Kidney (tissue), 14 donors: ENCODE results near the gene OSBPL9. TPM values are rescaled to one million over a fixed set of nuclear protein-coding genes. Genes with fewer than 3 reads are reported as not detected.

Source experiments
- DNase-seq, 5 donors: peaks; one replicate each; pipeline ENCODE4 v3.0.0-alpha.2; 2013 to 2020
- FAIRE-seq: peaks from 2 replicates; lab custom pipeline; 2012; peaks lifted over from hg19 to GRCh38; lab: Jason Lieb, UNC
- H3K27ac ChIP-seq, 2 donors: one replicate each; pipeline ENCODE4 v1.7.0; 2013; ENCODE audit warnings: low read depth in 2 of 2, low read length in 2 of 2, inconsistent platforms in 1 of 2
- H3K27me3 ChIP-seq: one replicate; pipeline ENCODE4 v1.7.1; 2013; ENCODE audit warnings: low read length, inconsistent platforms; ENCODE audit not compliant: control insufficient read depth, insufficient read depth
- H3K36me3 ChIP-seq, 3 donors: one replicate each; pipeline versions ENCODE4 v1.7.0 to v1.7.1; 2013; ENCODE audit warnings: low read length in 3 of 3, control low read depth in 1 of 3, inconsistent platforms in 1 of 3; ENCODE audit not compliant: insufficient read depth in 3 of 3, control insufficient read depth in 2 of 3
- H3K4me1 ChIP-seq, 3 donors: one replicate each; pipeline versions ENCODE4 v1.7.0 to v1.7.1; 2013; ENCODE audit warnings: low read length in 3 of 3, inconsistent platforms in 1 of 3, low read depth in 1 of 3; ENCODE audit not compliant: control insufficient read depth in 2 of 3, insufficient read depth in 2 of 3
- H3K4me3 ChIP-seq, 3 donors: one replicate each; pipeline versions ENCODE4 v1.7.0 to v1.8.1; 2013; ENCODE audit warnings: low read length in 3 of 3, control low read depth in 1 of 3, inconsistent platforms in 1 of 3
- H3K9ac ChIP-seq, 3 donors: one replicate each; pipeline versions ENCODE4 v1.7.0 to v1.7.1; 2013; ENCODE audit warnings: low read length in 3 of 3, control low read depth in 1 of 3, inconsistent platforms in 1 of 3
- H3K9me3 ChIP-seq, 3 donors: one replicate each; pipeline versions ENCODE4 v1.7.0 to v1.7.1; 2013; ENCODE audit warnings: low read length in 3 of 3, control low read depth in 1 of 3, inconsistent platforms in 1 of 3; ENCODE audit not compliant: control insufficient read depth in 2 of 3, insufficient read depth in 1 of 3
- CTCF ChIP-seq: IDR thresholded peaks from 3 replicates; pipeline ENCODE4 v1.5.1; 2012; ENCODE audit warnings: mild to moderate bottlenecking, moderate library complexity, borderline replicate concordance; ENCODE audit not compliant: insufficient read depth; ENCODE audit errors: extremely low read depth
- intact Hi-C: fragments of 100-400 bp; cut with DNase I; formaldehyde crosslinking; loops from one replicate; pipeline ENCODE4 v1.11.1; 2022
- polyA plus RNA-seq: library from polyadenylated mRNA; stranded (reverse); fragments of 350-450 nt; fragmentation: Illumina TruSeq; extraction: RNeasy Lipid Tissue Mini Kit (QIAGEN cat#74804); gene quantifications from one replicate; pipeline ENCODE4 v1.2.3, GENCODE V29; 2014; ENCODE audit warnings: low read depth, low replicate concordance; ENCODE audit not compliant: insufficient read depth
- total RNA-seq: library from RNA; stranded (reverse); fragmentation: NEBNext Ultra II Directional; extraction: Animal tissue kit (Norgen Biotek cat#: 25700); gene quantifications from one replicate; pipeline ENCODE4 v1.2.1, GENCODE V29; 2021
- donor health status: control.
- donor health status: control.
- donor health status: control.
- donor health status: control.
- donor health status: control.
- donor health status: DM: yes; HTN: yes; CAD: no.
- donor health status: Normal renal cell carcinoma (clear cell type).

OSBPL9 gene
- total and polyA plus RNA-seq, 2 donors from 2014 or later = 73.2 to 76.6 TPM

GRCh38 chr1:51753969-51754368, 137.1 kb downstream of the OSBPL9 start:
- H3K27ac ChIP-seq = no peak overlapping the region
- FAIRE-seq (no peak), DNase-seq (no peak)
- no peak overlapping the region for H3K9ac ChIP-seq
- peaks cover 5 to 7% (median 6%) of the 10 kb centered on the region in 3 donors for H3K36me3 ChIP-seq
- no peaks in the 10 kb centered on the region for H3K27me3 ChIP-seq
- no peaks in the 10 kb centered on the region for H3K9me3 ChIP-seq
- no peak for TF ChIP-seq CTCF
- no peak overlapping the region for H3K4me3 ChIP-seq
- no peaks in the 10 kb centered on the region for H3K4me1 ChIP-seq
- intact Hi-C loops = no loop called here

GRCh38 chr1:51754666-51755065, 137.8 kb downstream of the OSBPL9 start:
- Histone ChIP-seq H3K27ac (no peak overlapping the region), H3K36me3 (peaks cover 2 to 7% (median 6%) of the 10 kb centered on the region in 3 donors), H3K9ac (no peak overlapping the region), H3K4me3 (no peak overlapping the region), H3K9me3 (no peaks in the 10 kb centered on the region), H3K4me1 (no peaks in the 10 kb centered on the region), H3K27me3 (no peaks in the 10 kb centered on the region)
- no peak for DNase-seq
- no peak for FAIRE-seq
- intact Hi-C loops = no loop called here
- no peak for TF ChIP-seq CTCF

DNA sequence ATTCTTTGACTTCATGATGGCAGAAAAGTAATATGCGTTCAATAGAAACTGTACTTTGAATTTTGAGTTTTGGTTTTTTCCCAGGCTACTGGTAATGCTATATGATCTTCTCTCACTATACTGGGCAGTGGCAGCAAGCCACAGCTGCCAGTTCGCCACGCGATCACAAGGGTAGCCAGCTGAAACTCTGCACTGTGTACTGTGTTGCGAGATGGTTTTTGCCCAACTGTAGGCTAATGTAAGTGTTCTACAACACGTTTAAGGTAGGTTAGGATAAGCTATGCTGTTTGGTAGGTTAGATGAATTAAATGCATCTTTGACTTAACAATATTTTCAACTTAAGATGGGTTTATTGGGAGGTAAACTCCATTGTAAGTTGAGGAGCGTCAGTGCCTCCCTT, 138.5 kb downstream of the OSBPL9 start:
- H3K4me3 ChIP-seq = no peak overlapping the region
- DNase-seq (no peak), FAIRE-seq (no peak)
- no peak overlapping the region for H3K27ac ChIP-seq
- no peak for TF ChIP-seq CTCF
- H3K9me3 ChIP-seq = no peaks in the 10 kb centered on the region
- peaks cover 2 to 7% (median 6%) of the 10 kb centered on the region in 3 donors for H3K36me3 ChIP-seq
- H3K4me1 ChIP-seq = no peaks in the 10 kb centered on the region
- intact Hi-C loops = no loop called here
- no peak overlapping the region for H3K9ac ChIP-seq
- no peaks in the 10 kb centered on the region for H3K27me3 ChIP-seq

- Histone ChIP-seq H3K4me1 (no peaks in the 10 kb centered on the region), H3K9me3 (no peaks in the 10 kb centered on the region), H3K36me3 (peaks cover 2 to 7% (median 6%) of the 10 kb centered on the region in 3 donors), H3K27me3 (no peaks in the 10 kb centered on the region), H3K27ac (no peak overlapping the region), H3K4me3 (no peak overlapping the region), H3K9ac (no peak overlapping the region)
- DNase-seq (no peak), FAIRE-seq (no peak)
- no peak for TF ChIP-seq CTCF
- intact Hi-C loops = no loop called here
These were observed 139.4 kb downstream of the OSBPL9 start for GRCh38 chr1:51756290-51756689.
